HG03469 (cell line): Measurements from ENCODE around the gene CATSPER1.

ENCODE experiments used
- ATAC-seq: cut with Tn5 transposase; IDR thresholded peaks from one replicate; pipeline ENCODE4 v1.9.1; 2021; ENCODE audit warnings: mild to moderate bottlenecking, moderate library complexity, moderate number of reproducible peaks; ENCODE audit not compliant: unreplicated experiment

CATSPER1 gene

GRCh38 chr11:65973439-65974110 lies 52.7 kb downstream of the CATSPER1 start:
- no peak for ATAC-seq

GRCh38 chr11:65972116-65972515 lies 54.2 kb downstream of the CATSPER1 start:
- ATAC-seq = no peak

GRCh38 chr11:65968600-65969482 lies 57.4 kb downstream of the CATSPER1 start:
- ATAC-seq = no peak

GRCh38 chr11:65967329-65967934 lies 58.8 kb downstream of the CATSPER1 start:
- no peak for ATAC-seq
